ENCODE data around the gene CD302. TPM values are rescaled to one million over a fixed set of nuclear protein-coding genes. Genes with fewer than 3 reads are reported as not detected.
"Not testable (repeated sequence)": the region's sequence is repeated elsewhere in the genome, so short reads cannot be mapped to it uniquely, and the experiment has no call there.

The CD302 gene
- polyA plus RNA-seq, 1 donor from 2014 or later = not detected

GRCh38 chr2:159786938-159787337, 11.1 kb downstream of the CD302 start:
- Histone ChIP-seq H3K27me3 (ENCODE audit: insufficient read depth, low read depth, low read length) (no peaks in the 10 kb centered on the region), H4K20me1 (ENCODE audit: insufficient read depth) (no peaks in the 10 kb centered on the region), H3K27ac (ENCODE audit: low read length) (no peak overlapping the region), H3K79me2 (replicated peaks; ENCODE audit: insufficient read depth, low read length) (no peaks in the 10 kb centered on the region), H3F3A (ENCODE audit: insufficient read depth, low read length, poor library complexity, severe bottlenecking) (no peaks in the 10 kb centered on the region), H3K4me2 (ENCODE audit: low read length) (no peak overlapping the region), H2AFZ (ENCODE audit: low read depth, low read length) (no peak overlapping the region), H3K36me3 (ENCODE audit: insufficient read depth, low read length) (no peaks in the 10 kb centered on the region), H3K9ac (ENCODE audit: low read length) (no peak overlapping the region), H3K9me3 (ENCODE audit: low read length) (no peaks in the 10 kb centered on the region), H3K4me3 (ENCODE audit: low read length) (no peak overlapping the region), H3K9me2 (ENCODE audit: insufficient read depth, low read length) (no peaks in the 10 kb centered on the region)
- TF ChIP-seq MXI1 (conservative IDR thresholded peaks at IDR 0.05; ENCODE audit: poor library complexity, severe bottlenecking) = no peak
- TF ChIP-seq REST (IDR thresholded peaks at IDR 0.05; ENCODE audit: borderline replicate concordance) = no peak
- no peak for TF ChIP-seq RAD21 (conservative IDR thresholded peaks at IDR 0.05)
- TF ChIP-seq SMC3 (conservative IDR thresholded peaks at IDR 0.05; ENCODE audit: poor library complexity) = no peak

- H3K27me3 ChIP-seq (ENCODE audit: insufficient read depth, low read depth, low read length) = no peaks in the 10 kb centered on the region
- H3K9ac ChIP-seq (ENCODE audit: low read length) = no peak overlapping the region
- no peak overlapping the region for H2AFZ ChIP-seq (ENCODE audit: low read depth, low read length)
- no peaks in the 10 kb centered on the region for H3K36me3 ChIP-seq (ENCODE audit: insufficient read depth, low read length)
- H3K4me3 ChIP-seq (ENCODE audit: low read length) = no peak overlapping the region
- H3K79me2 ChIP-seq (replicated peaks; ENCODE audit: insufficient read depth, low read length) = no peaks in the 10 kb centered on the region
- TF ChIP-seq POLR2AphosphoS5 (IDR thresholded peaks at IDR 0.05) (no peak), REST (IDR thresholded peaks at IDR 0.05; ENCODE audit: borderline replicate concordance) (no peak), SMC3 (conservative IDR thresholded peaks at IDR 0.05; ENCODE audit: poor library complexity) (no peak), EZH2 (IDR thresholded peaks at IDR 0.05; ENCODE audit: borderline replicate concordance, insufficient read depth, low read length, poor library complexity, severe bottlenecking) (no peak), TAF1 (IDR thresholded peaks at IDR 0.05; ENCODE audit: low read depth) (no peak), EP300 (conservative IDR thresholded peaks at IDR 0.05; ENCODE audit: poor library complexity, severe bottlenecking) (no peak), MXI1 (conservative IDR thresholded peaks at IDR 0.05; ENCODE audit: poor library complexity, severe bottlenecking) (no peak), CTCF (IDR thresholded peaks at IDR 0.05; ENCODE audit: poor library complexity, severe bottlenecking) (no peak), RAD21 (conservative IDR thresholded peaks at IDR 0.05) (no peak)
- H3K9me2 ChIP-seq (ENCODE audit: insufficient read depth, low read length) = no peaks in the 10 kb centered on the region
- H3K4me2 ChIP-seq (ENCODE audit: low read length) = no peak overlapping the region
- H4K20me1 ChIP-seq (ENCODE audit: insufficient read depth) = no peaks in the 10 kb centered on the region
- H3K9me3 ChIP-seq (ENCODE audit: low read length) = no peaks in the 10 kb centered on the region
- no peak overlapping the region for H3K27ac ChIP-seq (ENCODE audit: low read length)
- H3F3A ChIP-seq (ENCODE audit: insufficient read depth, low read length, poor library complexity, severe bottlenecking) = no peaks in the 10 kb centered on the region
Measured at GRCh38 chr2:159785195-159785594, 12.8 kb downstream of the CD302 start.

DNA sequence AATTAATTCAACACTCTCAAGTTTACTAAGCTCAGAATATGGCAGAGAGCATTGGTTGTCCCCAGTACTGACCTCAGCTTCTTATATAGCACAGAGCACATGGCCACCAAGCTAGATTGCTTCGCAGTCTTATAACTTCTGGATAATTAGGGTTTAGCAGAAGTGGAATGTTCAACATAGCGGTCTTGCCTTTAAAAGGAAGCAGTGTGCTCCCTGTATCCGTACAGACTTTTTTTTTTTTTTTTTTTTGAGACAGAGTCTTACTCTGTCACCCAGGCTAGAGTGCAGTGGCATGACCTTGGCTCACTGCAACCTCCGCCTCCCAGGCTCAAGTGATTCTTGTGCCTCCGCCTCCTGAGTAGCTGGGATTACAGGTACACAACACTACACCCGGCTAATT, 13.3 kb downstream of the CD302 start:
- H3K9me3 ChIP-seq (ENCODE audit: low read length); H2AFZ ChIP-seq (ENCODE audit: low read depth, low read length); H3K27me3 ChIP-seq (ENCODE audit: insufficient read depth, low read depth, low read length); H4K20me1 ChIP-seq (ENCODE audit: insufficient read depth); H3K4me2 ChIP-seq (ENCODE audit: low read length); H3F3A ChIP-seq (ENCODE audit: insufficient read depth, low read length, poor library complexity, severe bottlenecking); H3K27ac ChIP-seq (ENCODE audit: low read length); H3K36me3 ChIP-seq (ENCODE audit: insufficient read depth, low read length); H3K9me2 ChIP-seq (ENCODE audit: insufficient read depth, low read length); H3K9ac ChIP-seq (ENCODE audit: low read length); H3K4me3 ChIP-seq (ENCODE audit: low read length); H3K79me2 ChIP-seq (replicated peaks; ENCODE audit: insufficient read depth, low read length): not testable (repeated sequence)

All from neural cell (in vitro differentiated cells).